Right lobe of liver (tissue), 6 donors: Measurements from ENCODE around the gene UBE2J1. TPM values are rescaled to one million over a fixed set of nuclear protein-coding genes. Genes with fewer than 3 reads are reported as not detected.

ENCODE experiments used
- ATAC-seq, 4 donors: fragments of 200-7000 bp; cut with Tn5 transposase; one replicate each; pipeline ENCODE4 v1.9.1; 2020; ENCODE audit warnings: mild to moderate bottlenecking in 4 of 4, moderate library complexity in 4 of 4
- DNase-seq, 3 donors: peaks; one replicate each; pipeline ENCODE4 v3.0.0-alpha.2; 2020
- H3K27ac ChIP-seq, 3 donors: fragments of 200-600 bp; one replicate each; pipeline ENCODE4 v1.8.0; 2022
- H3K27me3 ChIP-seq, 2 donors: fragments of 200-600 bp; one replicate each; pipeline ENCODE4 v1.8.0; 2022
- H3K36me3 ChIP-seq, 4 donors: fragments of 200-600 bp; sonication (generic) in 1 of 4; one replicate each; pipeline versions ENCODE4 v1.5.1 to v1.8.0; 2017 to 2022; ENCODE audit warnings: control low read depth in 1 of 4
- H3K4me1 ChIP-seq, 4 donors: fragments of 200-600 bp; sonication (generic) in 1 of 4; one replicate each; pipeline versions ENCODE4 v1.5.1 to v1.8.0; 2017 to 2022; ENCODE audit warnings: control low read depth in 1 of 4
- H3K4me3 ChIP-seq, 3 donors: fragments of 200-600 bp; one replicate each; pipeline ENCODE4 v1.8.0; 2022
- H3K9me3 ChIP-seq, 4 donors: fragments of 200-600 bp; sonication (generic) in 1 of 4; one replicate each; pipeline versions ENCODE4 v1.5.1 to v1.8.0; 2017 to 2022; ENCODE audit warnings: control low read depth in 1 of 4
- CTCF ChIP-seq, 4 donors: fragments of 200-600 bp in 3 of 4; fragments of 450-650 bp in 1 of 4; IDR thresholded peaks; one replicate each; pipeline versions ENCODE4 v1.5.1 to v1.8.0; 2016 to 2022; ENCODE audit warnings: antibody characterized with exemption in 4 of 4, mild to moderate bottlenecking in 2 of 4
- POLR2A ChIP-seq: fragments of 450-650 bp; IDR thresholded peaks from one replicate; pipeline ENCODE4 v1.6.1; 2017; ENCODE audit warnings: antibody characterized with exemption, mild to moderate bottlenecking
- WGBS: methylation state at CpG from one replicate; pipeline ENCODE4 v1.1.6; 2018; ENCODE audit warnings: low coverage, low lambda C conversion rate; ENCODE audit not compliant: insufficient coverage; ENCODE audit errors: missing lambda C conversion rate; 5-methylcytosine and 5-hydroxymethylcytosine counted together
- intact Hi-C, 2 donors: fragments of 100-400 bp; cut with DNase I; formaldehyde crosslinking; loops; one replicate each; pipeline versions ENCODE4 v1.11.2 to v1.14.1; 2022
- total RNA-seq, 6 experiments: library from RNA; depleted of rRNA in 2 of 6; stranded (reverse); fragments of >200 nt in 2 of 6; fragmentation: NEBNext Ultra II Directional in 3 of 6; extraction: Animal tissue kit (Norgen Biotek cat#: 25700) in 3 of 6; gene quantifications; one replicate each; pipeline versions ENCODE4 v1.1.0 to v1.2.4, GENCODE V29; 2016 to 2023
- donor health status: DM: no; HTN: yes; CAD: no.
- donor health status: DM: no; HTN: no; CAD: no.
- donor health status: DM: no; HTN: no; CAD: no.
- donor health status: DM: no; HTN: yes; CAD: no.
- donor health status: DM: no; HTN: yes; CAD: no.

The UBE2J1 gene
- total RNA-seq, 6 experiments from 2014 or later = 14.9 to 22.3 (median 19.7) TPM

GRCh38 chr6:89289710-89290109 lies 62.8 kb downstream of the UBE2J1 start:
- no peak overlapping the region for H3K27ac ChIP-seq
- H3K27me3 ChIP-seq = no peaks in the 10 kb centered on the region
- DNase-seq = no peak
- H3K9me3 ChIP-seq = no peaks in the 10 kb centered on the region
- no peak for ATAC-seq
- intact Hi-C loops = no loop called here
- no peaks in the 10 kb centered on the region for H3K36me3 ChIP-seq
- H3K4me1 ChIP-seq = no peaks in the 10 kb centered on the region
- H3K4me3 ChIP-seq = no peak overlapping the region
- WGBS = 69% methylated on average over 2 of the region's 3 CpGs
- TF ChIP-seq CTCF (IDR thresholded peaks at IDR 0.05) (no peak), POLR2A (no peak)

GRCh38 chr6:89287351-89288028 lies 65.0 kb downstream of the UBE2J1 start:
- no peaks in the 10 kb centered on the region for H3K9me3 ChIP-seq
- H3K4me1 ChIP-seq = no peaks in the 10 kb centered on the region
- H3K36me3 ChIP-seq = no peaks in the 10 kb centered on the region
- H3K27ac ChIP-seq = no peak overlapping the region
- intact Hi-C loops = no loop called here
- no peak for ATAC-seq
- 60% methylated on average over 1 of the region's 9 CpGs for WGBS
- H3K4me3 ChIP-seq = no peak overlapping the region
- TF ChIP-seq CTCF (IDR thresholded peaks at IDR 0.05) = no peak
- TF ChIP-seq POLR2A = no peak
- no peaks in the 10 kb centered on the region for H3K27me3 ChIP-seq
- no peak for DNase-seq

GRCh38 chr6:89286516-89286915 lies 66.0 kb downstream of the UBE2J1 start:
- H3K27ac ChIP-seq = no peak overlapping the region
- TF ChIP-seq CTCF (IDR thresholded peaks at IDR 0.05) (no peak), POLR2A (no peak)
- DNase-seq (no peak), ATAC-seq (no peak)
- no peaks in the 10 kb centered on the region for H3K27me3 ChIP-seq
- intact Hi-C loops = no loop called here
- 59% methylated on average over 5 of the region's 6 CpGs for WGBS
- H3K9me3 ChIP-seq = no peaks in the 10 kb centered on the region
- H3K36me3 ChIP-seq = no peaks in the 10 kb centered on the region
- no peaks in the 10 kb centered on the region for H3K4me1 ChIP-seq
- H3K4me3 ChIP-seq = no peak overlapping the region

- no peak for DNase-seq
- Histone ChIP-seq H3K27me3 (no peaks in the 10 kb centered on the region), H3K27ac (no peak overlapping the region), H3K36me3 (no peaks in the 10 kb centered on the region), H3K9me3 (no peaks in the 10 kb centered on the region), H3K4me3 (no peak overlapping the region), H3K4me1 (no peaks in the 10 kb centered on the region)
- TF ChIP-seq POLR2A (no peak), CTCF (IDR thresholded peaks at IDR 0.05) (no peak)
- no peak for ATAC-seq
- 72% methylated on average over 7 of the region's 15 CpGs for WGBS
- intact Hi-C loops = no loop called here
Observed at GRCh38 chr6:89284963-89285735, 67.4 kb downstream of the UBE2J1 start.
